GM19324 (cell line): ENCODE data around the gene PLXNA2.

ENCODE experiments used
- ATAC-seq: cut with Tn5 transposase; IDR thresholded peaks from one replicate; pipeline ENCODE4 v1.9.1; 2021; ENCODE audit warnings: mild to moderate bottlenecking, moderate library complexity; ENCODE audit not compliant: unreplicated experiment, low FRiP score

Gene PLXNA2

GRCh38 chr1:208052926-208053407 lies 191.2 kb downstream of the PLXNA2 start:
- ATAC-seq: no peak

GRCh38 chr1:208052135-208052534 lies 192.0 kb downstream of the PLXNA2 start:
- no peak for ATAC-seq

GRCh38 chr1:208051651-208052050 lies 192.5 kb downstream of the PLXNA2 start:
- ATAC-seq: no peak

- no peak for ATAC-seq
Measured at GRCh38 chr1:208048904-208049303, 195.3 kb downstream of the PLXNA2 start.

- ATAC-seq: no peak
Measured at GRCh38 chr1:208047975-208048374, 196.2 kb downstream of the PLXNA2 start.

GRCh38 chr1:208047476-208047934 lies 196.7 kb downstream of the PLXNA2 start:
- ATAC-seq: no peak

GRCh38 chr1:208045463-208046260 lies 198.5 kb downstream of the PLXNA2 start:
- no peak for ATAC-seq

GRCh38 chr1:208044589-208045462 lies 199.4 kb downstream of the PLXNA2 start:
- ATAC-seq: no peak

GRCh38 chr1:208043691-208044181 lies 200.4 kb downstream of the PLXNA2 start:
- no peak for ATAC-seq

GRCh38 chr1:208042868-208043267 lies 201.3 kb downstream of the PLXNA2 start:
- no peak for ATAC-seq

GRCh38 chr1:208042041-208042615 lies 202.1 kb downstream of the PLXNA2 start:
- ATAC-seq: no peak

- ATAC-seq: no peak
Measured at GRCh38 chr1:208041505-208041904, 202.7 kb downstream of the PLXNA2 start.

GRCh38 chr1:208040821-208041297 lies 203.3 kb downstream of the PLXNA2 start:
- no peak for ATAC-seq

GRCh38 chr1:208039536-208040332 lies 204.4 kb downstream of the PLXNA2 start:
- no peak for ATAC-seq

- ATAC-seq: no peak
Measured at GRCh38 chr1:208038303-208038702, 205.9 kb downstream of the PLXNA2 start.

- no peak for ATAC-seq
Measured at GRCh38 chr1:208036918-208037766, 207.0 kb downstream of the PLXNA2 start.

GRCh38 chr1:208036106-208036808 lies 207.9 kb downstream of the PLXNA2 start:
- ATAC-seq: no peak

GRCh38 chr1:208034135-208034534 lies 210.0 kb downstream of the PLXNA2 start:
- no peak for ATAC-seq
